Neural cell (in vitro differentiated cells): ENCODE measurements around the gene BANP. TPM values are rescaled to one million over a fixed set of nuclear protein-coding genes. Genes with fewer than 3 reads are reported as not detected.

Experiments
- H2AFZ ChIP-seq: fragments of 200-600, 300-800 bp; sonication (generic), shearing (Covaris generic); 2 replicates; pipeline ENCODE4 v1.6.0; 2014; ENCODE audit warnings: low read depth, mild to moderate bottlenecking, antibody characterized with exemption, low read length, moderate library complexity
- H3F3A ChIP-seq: fragments of 200-600 bp; shearing (Covaris generic); 2 replicates; pipeline ENCODE4 v1.6.1; 2016; ENCODE audit warnings: mild to moderate bottlenecking, moderate library complexity, mixed read lengths, antibody characterized with exemption, low read length; ENCODE audit not compliant: insufficient read depth, poor library complexity, severe bottlenecking
- H3K27ac ChIP-seq: fragments of 200-600, 300-800 bp; sonication (generic), shearing (Covaris generic); 2 replicates; pipeline ENCODE4 v1.5.1; 2014; ENCODE audit warnings: mild to moderate bottlenecking, low read length, moderate library complexity
- H3K27me3 ChIP-seq: fragments of 300-800, 200-600 bp; sonication (generic), shearing (Covaris generic); 2 replicates; pipeline ENCODE4 v1.6.0; 2014; ENCODE audit warnings: mild to moderate bottlenecking, low read depth, low read length, moderate library complexity; ENCODE audit not compliant: insufficient read depth
- H3K36me3 ChIP-seq: fragments of 300-800, 200-600 bp; sonication (generic), shearing (Covaris generic); 2 replicates; pipeline ENCODE4 v1.5.1; 2014; ENCODE audit warnings: mild to moderate bottlenecking, antibody characterized with exemption, low read length, moderate library complexity; ENCODE audit not compliant: insufficient read depth
- H3K4me2 ChIP-seq: fragments of 300-800, 200-600 bp; sonication (generic), shearing (Covaris generic); 2 replicates; pipeline ENCODE4 v1.6.0; 2014; ENCODE audit warnings: mild to moderate bottlenecking, low read length
- H3K4me3 ChIP-seq: fragments of 300-800, 200-600 bp; sonication (generic), shearing (Covaris generic); 2 replicates; pipeline ENCODE4 v1.5.1; 2014; ENCODE audit warnings: mild to moderate bottlenecking, low read length, moderate library complexity
- H3K79me2 ChIP-seq: fragments of 200-600 bp; shearing (Covaris generic); replicated peaks from 2 replicates; pipeline ENCODE4 v1.6.0; 2014; ENCODE audit warnings: mild to moderate bottlenecking, low read length, moderate library complexity; ENCODE audit not compliant: insufficient read depth
- H3K9ac ChIP-seq: fragments of 300-800, 200-600 bp; sonication (generic), shearing (Covaris generic); 2 replicates; pipeline ENCODE4 v1.6.1; 2016; ENCODE audit warnings: mild to moderate bottlenecking, low read length, mixed read lengths
- H3K9me2 ChIP-seq: fragments of 200-600 bp; shearing (Covaris generic); 2 replicates; pipeline ENCODE4 v1.6.1; 2016; ENCODE audit warnings: mild to moderate bottlenecking, low read length, mixed read lengths; ENCODE audit not compliant: insufficient read depth
- H3K9me3 ChIP-seq: fragments of 200-600, 300-800 bp; sonication (generic), shearing (Covaris generic); 2 replicates; pipeline ENCODE4 v1.6.1; 2016; ENCODE audit warnings: mild to moderate bottlenecking, mixed run types, low read length, moderate library complexity, mixed read lengths
- H4K20me1 ChIP-seq: fragments of 200-600 bp; shearing (Covaris generic); 2 replicates; pipeline ENCODE4 v1.6.1; 2016; ENCODE audit warnings: mild to moderate bottlenecking, mixed run types; ENCODE audit not compliant: insufficient read depth
- CTCF ChIP-seq: fragments of 450-650 bp; IDR thresholded peaks from 2 replicates; pipeline ENCODE4 v1.5.1; 2014; ENCODE audit warnings: antibody characterized with exemption, mild to moderate bottlenecking, moderate library complexity; ENCODE audit not compliant: poor library complexity, severe bottlenecking
- EP300 ChIP-seq: fragments of 450-650 bp; conservative IDR thresholded peaks from 2 replicates; pipeline ENCODE4 v1.6.1; 2014; ENCODE audit warnings: antibody characterized with exemption, mild to moderate bottlenecking, moderate library complexity; ENCODE audit not compliant: poor library complexity, severe bottlenecking
- EZH2 ChIP-seq: fragments of 200-600, 300-800 bp; shearing (Covaris generic), sonication (generic); IDR thresholded peaks from 2 replicates; pipeline ENCODE4 v1.6.1; 2014; ENCODE audit warnings: antibody characterized with exemption, low read length, borderline replicate concordance, mild to moderate bottlenecking; ENCODE audit not compliant: insufficient read depth, poor library complexity, severe bottlenecking
- MXI1 ChIP-seq: fragments of 450-650 bp; conservative IDR thresholded peaks from 2 replicates; pipeline ENCODE4 v1.6.1; 2014; ENCODE audit warnings: antibody characterized with exemption, mild to moderate bottlenecking; ENCODE audit not compliant: poor library complexity, severe bottlenecking
- POLR2AphosphoS5 ChIP-seq: IDR thresholded peaks from 2 replicates; pipeline ENCODE4 v1.6.1; 2012
- RAD21 ChIP-seq: fragments of 450-650 bp; conservative IDR thresholded peaks from 2 replicates; pipeline ENCODE4 v1.6.1; 2014; ENCODE audit warnings: antibody characterized with exemption, mild to moderate bottlenecking, moderate library complexity
- SMC3 ChIP-seq: fragments of 450-650 bp; conservative IDR thresholded peaks from 2 replicates; pipeline ENCODE4 v1.6.1; 2014; ENCODE audit warnings: antibody characterized with exemption, mild to moderate bottlenecking, moderate library complexity; ENCODE audit not compliant: poor library complexity
- TAF1 ChIP-seq: IDR thresholded peaks from 2 replicates; pipeline ENCODE4 v1.6.1; 2012; ENCODE audit warnings: low read depth
- polyA plus RNA-seq: library from polyadenylated mRNA; depleted of rRNA; stranded (reverse); fragments of >200 nt; gene quantifications from 2 replicates; pipeline ENCODE4 v1.2.3, GENCODE V29; 2014
- TF ChIP-seq, protein P1 (sequence below): IDR thresholded peaks from 2 replicates; pipeline ENCODE4 v1.6.1; 2012; ENCODE audit warnings: borderline replicate concordance

BANP gene
- polyA plus RNA-seq, 1 donor from 2014 or later = 20.6 TPM

- Histone ChIP-seq H3K27me3 (no peaks in the 10 kb centered on the region), H3K4me2 (no peak overlapping the region), H3K9me3 (no peaks in the 10 kb centered on the region), H3K27ac (no peak overlapping the region), H3K9me2 (no peaks in the 10 kb centered on the region), H3K9ac (no peak overlapping the region), H3F3A (no peaks in the 10 kb centered on the region), H2AFZ (no peak overlapping the region), H3K36me3 (no peaks in the 10 kb centered on the region), H3K79me2 (peaks cover 33% of the 10 kb centered on the region), H3K4me3 (no peak overlapping the region), H4K20me1 (no peaks in the 10 kb centered on the region)
- TF ChIP-seq MXI1 = no peak
- TF ChIP-seq RAD21 = no peak
- no peak for TF ChIP-seq EP300
- TF ChIP-seq, protein P1, sequence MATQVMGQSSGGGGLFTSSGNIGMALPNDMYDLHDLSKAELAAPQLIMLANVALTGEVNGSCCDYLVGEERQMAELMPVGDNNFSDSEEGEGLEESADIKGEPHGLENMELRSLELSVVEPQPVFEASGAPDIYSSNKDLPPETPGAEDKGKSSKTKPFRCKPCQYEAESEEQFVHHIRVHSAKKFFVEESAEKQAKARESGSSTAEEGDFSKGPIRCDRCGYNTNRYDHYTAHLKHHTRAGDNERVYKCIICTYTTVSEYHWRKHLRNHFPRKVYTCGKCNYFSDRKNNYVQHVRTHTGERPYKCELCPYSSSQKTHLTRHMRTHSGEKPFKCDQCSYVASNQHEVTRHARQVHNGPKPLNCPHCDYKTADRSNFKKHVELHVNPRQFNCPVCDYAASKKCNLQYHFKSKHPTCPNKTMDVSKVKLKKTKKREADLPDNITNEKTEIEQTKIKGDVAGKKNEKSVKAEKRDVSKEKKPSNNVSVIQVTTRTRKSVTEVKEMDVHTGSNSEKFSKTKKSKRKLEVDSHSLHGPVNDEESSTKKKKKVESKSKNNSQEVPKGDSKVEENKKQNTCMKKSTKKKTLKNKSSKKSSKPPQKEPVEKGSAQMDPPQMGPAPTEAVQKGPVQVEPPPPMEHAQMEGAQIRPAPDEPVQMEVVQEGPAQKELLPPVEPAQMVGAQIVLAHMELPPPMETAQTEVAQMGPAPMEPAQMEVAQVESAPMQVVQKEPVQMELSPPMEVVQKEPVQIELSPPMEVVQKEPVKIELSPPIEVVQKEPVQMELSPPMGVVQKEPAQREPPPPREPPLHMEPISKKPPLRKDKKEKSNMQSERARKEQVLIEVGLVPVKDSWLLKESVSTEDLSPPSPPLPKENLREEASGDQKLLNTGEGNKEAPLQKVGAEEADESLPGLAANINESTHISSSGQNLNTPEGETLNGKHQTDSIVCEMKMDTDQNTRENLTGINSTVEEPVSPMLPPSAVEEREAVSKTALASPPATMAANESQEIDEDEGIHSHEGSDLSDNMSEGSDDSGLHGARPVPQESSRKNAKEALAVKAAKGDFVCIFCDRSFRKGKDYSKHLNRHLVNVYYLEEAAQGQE = no peak
These were observed 22.5 kb downstream of the BANP start for GRCh38 chr16:87973717-87974116.

DNA sequence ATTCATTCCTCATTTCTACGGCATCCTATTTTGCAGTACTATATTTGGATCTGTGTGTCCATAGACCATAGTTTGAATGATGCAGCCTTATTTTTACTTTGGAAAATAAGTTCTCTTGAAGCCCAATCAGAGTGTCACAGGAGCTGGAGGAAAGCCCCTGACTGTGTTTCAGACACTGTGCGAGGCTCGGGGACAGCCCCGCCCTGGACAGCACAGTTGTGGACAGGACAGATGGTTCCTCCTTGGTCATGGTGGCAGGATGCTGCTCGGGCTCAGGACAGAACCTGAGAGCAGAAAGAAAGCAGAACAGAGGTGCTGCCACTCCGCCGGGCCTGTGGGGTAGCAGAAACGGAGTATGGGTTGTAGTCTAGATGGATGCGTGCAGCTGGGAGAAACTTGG lies 22.9 kb downstream of the BANP start:
- no peak overlapping the region for H3K27ac ChIP-seq

More for the DNA sequence above, 22.9 kb downstream of the BANP start:
- no peaks in the 10 kb centered on the region for H3K9me3 ChIP-seq
- H3K27me3 ChIP-seq = no peaks in the 10 kb centered on the region
- no peak overlapping the region for H3K4me2 ChIP-seq
- peaks cover 31% of the 10 kb centered on the region for H3K79me2 ChIP-seq
- no peaks in the 10 kb centered on the region for H3K9me2 ChIP-seq
- no peaks in the 10 kb centered on the region for H4K20me1 ChIP-seq
- H3F3A ChIP-seq = no peaks in the 10 kb centered on the region
- no peak for TF ChIP-seq EZH2
- TF ChIP-seq TAF1 = no peak
- TF ChIP-seq MXI1 = no peak
- TF ChIP-seq POLR2AphosphoS5 = no peak
- TF ChIP-seq EP300 = no peak
- TF ChIP-seq RAD21 = no peak
- TF ChIP-seq, protein P1 = no peak
- no peak for TF ChIP-seq CTCF
- TF ChIP-seq SMC3 = no peak
- H2AFZ ChIP-seq = no peak overlapping the region
- H3K9ac ChIP-seq = no peak overlapping the region
- H3K36me3 ChIP-seq = no peaks in the 10 kb centered on the region
- no peak overlapping the region for H3K4me3 ChIP-seq
